ENCODE results near the gene MAP3K14.

The MAP3K14 gene

GRCh38 chr17:45313421-45313771 is 3.4 kb downstream of the MAP3K14 start:
- no peak for DNase-seq (ENCODE audit: low spot score)
- ChIA-PET POLR2A (ENCODE audit: low non-redundant PET) (interaction anchor here (0.8 kb wide), 1 partner anchor 164 kb away, joined by 3 read pairs; no protein-coding TSS in a partner anchor), CTCF (interaction anchor here (0.6 to 1.5 kb wide), 2 partner anchors 72 to 441 kb away, joined by 3 to 5 read pairs; no protein-coding TSS in a partner anchor)
- no peak for TF ChIP-seq CTCF (conservative IDR thresholded peaks at IDR 0.05; ENCODE audit: low read depth)
- H3K27ac ChIP-seq = peak overlapping the region; percentile 94

GRCh38 chr17:45312477-45313420 is 4.1 kb downstream of the MAP3K14 start:
- CTCF ChIA-PET = interaction anchor here (0.6 to 1.5 kb wide), 5 partner anchors 19 to 106 kb away, joined by 3 to 5 read pairs (median 3); no protein-coding TSS in a partner anchor
- POLR2A ChIA-PET (ENCODE audit: low non-redundant PET) = interaction anchor here (0.8 kb wide), 1 partner anchor 163 kb away, joined by 3 read pairs; no protein-coding TSS in a partner anchor
- no peak for TF ChIP-seq CTCF (conservative IDR thresholded peaks at IDR 0.05; ENCODE audit: low read depth)
- no peak for DNase-seq (ENCODE audit: low spot score)
- H3K27ac ChIP-seq = peak overlapping the region; percentile 94

- peak overlapping the region; percentile 94 for H3K27ac ChIP-seq
- peak; percentile 84 for DNase-seq (ENCODE audit: low spot score)
- TF ChIP-seq CTCF (conservative IDR thresholded peaks at IDR 0.05; ENCODE audit: low read depth) = no peak
- POLR2A ChIA-PET (ENCODE audit: low non-redundant PET) = interaction anchor here (0.7 kb wide), 1 partner anchor 72 kb away, joined by 3 read pairs; no protein-coding TSS in a partner anchor
- CTCF ChIA-PET = interaction anchor here (0.6 to 1.5 kb wide), 6 partner anchors 19 to 415 kb away, joined by 3 to 5 read pairs (median 4); no protein-coding TSS in a partner anchor
These were observed 4.9 kb downstream of the MAP3K14 start for GRCh38 chr17:45311760-45312476.

GRCh38 chr17:45311401-45311759 is 5.4 kb downstream of the MAP3K14 start:
- ChIA-PET POLR2A (ENCODE audit: low non-redundant PET) (interaction anchor here (0.7 kb wide), 1 partner anchor 72 kb away, joined by 3 read pairs; no protein-coding TSS in a partner anchor), CTCF (interaction anchor here (0.6 to 0.9 kb wide), 3 partner anchors 56 to 414 kb away, joined by 3 read pairs; no protein-coding TSS in a partner anchor)
- H3K27ac ChIP-seq = peak overlapping the region; percentile 94
- DNase-seq (ENCODE audit: low spot score) = no peak
- TF ChIP-seq CTCF (conservative IDR thresholded peaks at IDR 0.05; ENCODE audit: low read depth) = no peak

- peak overlapping the region; percentile 95 for H3K27ac ChIP-seq
- ChIA-PET CTCF (interaction anchor here (0.5 to 0.9 kb wide), 4 partner anchors 55 to 813 kb away, joined by 3 read pairs; no protein-coding TSS in a partner anchor), POLR2A (ENCODE audit: low non-redundant PET) (interaction anchor here (0.5 kb wide), 1 partner anchor 80 kb away, joined by 4 read pairs; no protein-coding TSS in a partner anchor)
- no peak for TF ChIP-seq CTCF (conservative IDR thresholded peaks at IDR 0.05; ENCODE audit: low read depth)
- DNase-seq (ENCODE audit: low spot score) = no peak
These were observed 6.2 kb downstream of the MAP3K14 start for GRCh38 chr17:45310380-45311324.

Measured in RWPE1 (cell line).